Neural progenitor cell (in vitro differentiated cells): ENCODE data around the gene UBXN2A.

Source experiments
- EZH2 ChIP-seq: fragments of 200-600 bp; sonication (generic); IDR thresholded peaks from 2 replicates; pipeline ENCODE4 v1.6.1; 2017; ENCODE audit warnings: antibody characterized with exemption, mild to moderate bottlenecking, moderate library complexity
- TF ChIP-seq, protein P1 (sequence below): fragments of 200-600 bp; sonication (generic); IDR thresholded peaks from 2 replicates; pipeline ENCODE4 v1.5.1; 2017; ENCODE audit warnings: antibody characterized with exemption, mild to moderate bottlenecking

GRCh38 chr2:24024996-24025663 lies 84.9 kb downstream of the UBXN2A start:
- TF ChIP-seq, protein P1, sequence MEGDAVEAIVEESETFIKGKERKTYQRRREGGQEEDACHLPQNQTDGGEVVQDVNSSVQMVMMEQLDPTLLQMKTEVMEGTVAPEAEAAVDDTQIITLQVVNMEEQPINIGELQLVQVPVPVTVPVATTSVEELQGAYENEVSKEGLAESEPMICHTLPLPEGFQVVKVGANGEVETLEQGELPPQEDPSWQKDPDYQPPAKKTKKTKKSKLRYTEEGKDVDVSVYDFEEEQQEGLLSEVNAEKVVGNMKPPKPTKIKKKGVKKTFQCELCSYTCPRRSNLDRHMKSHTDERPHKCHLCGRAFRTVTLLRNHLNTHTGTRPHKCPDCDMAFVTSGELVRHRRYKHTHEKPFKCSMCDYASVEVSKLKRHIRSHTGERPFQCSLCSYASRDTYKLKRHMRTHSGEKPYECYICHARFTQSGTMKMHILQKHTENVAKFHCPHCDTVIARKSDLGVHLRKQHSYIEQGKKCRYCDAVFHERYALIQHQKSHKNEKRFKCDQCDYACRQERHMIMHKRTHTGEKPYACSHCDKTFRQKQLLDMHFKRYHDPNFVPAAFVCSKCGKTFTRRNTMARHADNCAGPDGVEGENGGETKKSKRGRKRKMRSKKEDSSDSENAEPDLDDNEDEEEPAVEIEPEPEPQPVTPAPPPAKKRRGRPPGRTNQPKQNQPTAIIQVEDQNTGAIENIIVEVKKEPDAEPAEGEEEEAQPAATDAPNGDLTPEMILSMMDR = no peak
- no peak for TF ChIP-seq EZH2
